Adrenal gland (tissue), 5 donors: ENCODE measurements around the gene RPTOR.

Experiments used
- CTCF ChIP-seq, 6 experiments: fragments of 450-650 bp in 4 of 6; fragments of 200-600 bp in 2 of 6; sonication (generic) in 1 of 6; IDR thresholded peaks; 1 replicate in 5 of 6; 2 replicates in 1 of 6; pipeline versions ENCODE4 v1.5.1 to v1.8.0; 2016 to 2021; ENCODE audit warnings: antibody characterized with exemption in 6 of 6, mild to moderate bottlenecking in 2 of 6, moderate library complexity in 1 of 6
- POLR2A ChIP-seq, 2 donors: fragments of 450-650 bp; IDR thresholded peaks; one replicate each; pipeline ENCODE4 v1.6.1; 2017; ENCODE audit warnings: antibody characterized with exemption in 2 of 2, mild to moderate bottlenecking in 2 of 2, moderate library complexity in 1 of 2
- donor health status: DM: no; HTN: no; CAD: no.

DNA sequence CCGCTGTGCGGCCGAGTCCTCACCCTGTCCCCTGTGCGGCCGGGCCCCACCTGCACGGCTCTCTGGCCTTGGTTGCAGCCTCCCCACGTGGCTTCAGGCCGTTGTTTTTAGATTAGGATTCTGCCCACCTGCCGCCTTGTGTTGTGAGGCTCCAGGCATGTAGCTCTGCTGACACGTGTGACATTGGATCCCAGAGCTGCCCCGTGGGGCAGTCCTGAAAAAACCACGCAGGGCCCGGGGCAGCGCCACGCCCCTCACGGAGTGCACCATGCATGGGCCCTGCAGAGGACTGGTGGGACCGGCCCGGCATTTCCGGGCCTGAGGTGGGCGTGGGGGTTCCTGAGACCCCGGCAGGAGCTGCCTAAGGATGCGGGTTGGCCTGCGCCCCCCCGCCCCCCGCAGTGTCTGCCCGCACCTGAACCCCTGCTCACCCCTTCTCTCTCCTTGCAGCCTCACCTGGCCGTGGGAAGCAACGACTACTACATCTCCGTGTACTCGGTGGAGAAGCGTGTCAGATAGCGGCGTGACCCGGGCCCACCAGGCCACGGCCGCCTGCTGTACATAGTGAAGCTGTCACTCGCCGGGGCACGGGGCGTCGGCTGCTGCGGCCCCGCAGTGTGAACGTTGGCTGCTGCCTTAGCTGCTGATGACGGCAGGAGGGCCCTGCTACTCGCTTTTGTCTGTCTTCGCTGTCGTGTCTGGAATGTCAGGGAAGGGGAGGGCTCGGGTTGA is 419.3 kb downstream of the RPTOR start:
- TF ChIP-seq CTCF (IDR thresholded peaks at IDR 0.05) (no peak), POLR2A (IDR thresholded peaks at IDR 0.05) (no peak)
